HepG2 (cell line): Measurements from ENCODE around the gene SDK2. TPM values are rescaled to one million over a fixed set of nuclear protein-coding genes. Genes with fewer than 3 reads are reported as not detected.

Experiments
- ATAC-seq: fragments of 200-7000 bp; cut with Tn5 transposase; 3 replicates; pipeline ENCODE4 v1.9.1; 2020; ENCODE audit warnings: mild to moderate bottlenecking, moderate library complexity
- BruUV-seq: library from RNA; stranded (reverse); fragments of 400-500 nt; replicated peaks from 2 replicates; lab custom pipeline; 2021; lab: Mats Ljungman, UMichigan
- CTCF ChIA-PET: fragments of 300-600 bp; formaldehyde crosslinking; extraction: SDS; loops from one replicate; lab custom pipeline; 2021; ENCODE audit warnings: low total read pairs, inconsistent platforms, low intra/inter-chr PET ratio; lab: Yijun Ruan, JAX
- POLR2A ChIA-PET: fragments of 350-600 bp; sonication (Branson Sonifier 250); formaldehyde crosslinking; loops from one replicate; lab custom pipeline; 2020; ENCODE audit warnings: antibody characterized with exemption, inconsistent platforms; lab: Yijun Ruan, JAX
- DNase-seq: peaks from one replicate; pipeline ENCODE4 v3.0.0-alpha.2; 2015; ENCODE audit warnings: low spot score
- FAIRE-seq: peaks from 3 replicates; lab custom pipeline; 2011; peaks lifted over from hg19 to GRCh38; lab: Jason Lieb, UNC
- H2AFZ ChIP-seq: one replicate; pipeline ENCODE4 v1.6.1; 2011; ENCODE audit warnings: low read length, inconsistent platforms
- H3K27ac ChIP-seq: fragments of 300-600 bp; 3 replicates; pipeline ENCODE4 v1.8.0; 2011; ENCODE audit warnings: mixed run types, mild to moderate bottlenecking, mixed read lengths, low read length, inconsistent platforms; ENCODE audit not compliant: insufficient read depth; ENCODE audit errors: extremely low read length
- H3K27me3 ChIP-seq, 2 experiments: fragments of 200-600 bp in 1 of 2; 2 replicates in 1 of 2; 3 replicates in 1 of 2; pipeline versions ENCODE4 v1.6.0 to v1.8.0; 2011; ENCODE audit warnings: low read length in 2 of 2, mild to moderate bottlenecking in 2 of 2, moderate library complexity in 2 of 2, inconsistent platforms in 1 of 2; ENCODE audit not compliant: insufficient read depth in 2 of 2, control insufficient read depth in 1 of 2
- H3K36me3 ChIP-seq, 2 experiments: fragments of 200-600 bp in 1 of 2; replicated peaks in 1 of 2; 2 replicates in 1 of 2; 3 replicates in 1 of 2; pipeline versions ENCODE4 v1.5.1 to v1.8.0; 2011; ENCODE audit warnings: low read length in 2 of 2, inconsistent platforms in 1 of 2; ENCODE audit not compliant: insufficient read depth in 2 of 2, control insufficient read depth in 1 of 2
- H3K4me1 ChIP-seq: 2 replicates; pipeline ENCODE4 v1.5.1; 2012; ENCODE audit warnings: low read length, inconsistent platforms; ENCODE audit not compliant: insufficient read depth
- H3K4me2 ChIP-seq: 2 replicates; pipeline ENCODE4 v1.6.0; 2011; ENCODE audit warnings: low read depth, low read length, inconsistent platforms
- H3K4me3 ChIP-seq, 3 experiments: fragments of 200-600 bp in 1 of 3; sonication (generic), shearing (Covaris generic) in 1 of 3; replicated peaks in 1 of 3; 2 replicates each; pipeline ENCODE4 v1.5.1; 2011 to 2016; ENCODE audit warnings: low read length in 3 of 3, inconsistent platforms in 2 of 3, low read depth in 2 of 3, mild to moderate bottlenecking in 2 of 3, control low read depth in 1 of 3, mixed read lengths in 1 of 3; ENCODE audit not compliant: insufficient read depth in 1 of 3
- H3K79me2 ChIP-seq: one replicate; pipeline ENCODE4 v1.6.1; 2011; ENCODE audit warnings: low read length, inconsistent platforms; ENCODE audit not compliant: insufficient read depth
- H3K9ac ChIP-seq: 2 replicates; pipeline ENCODE4 v1.6.0; 2011; ENCODE audit warnings: mild to moderate bottlenecking, low read depth, low read length, inconsistent platforms; ENCODE audit not compliant: insufficient read depth
- H3K9me3 ChIP-seq: 2 replicates; pipeline ENCODE4 v1.5.1; 2012; ENCODE audit warnings: mild to moderate bottlenecking, low read length
- H4K20me1 ChIP-seq: 2 replicates; pipeline ENCODE4 v1.6.0; 2011; ENCODE audit warnings: inconsistent platforms, mild to moderate bottlenecking, low read length, moderate library complexity; ENCODE audit not compliant: insufficient read depth
- FOXA1 ChIP-seq, 2 experiments: fragments of 450-650 bp in 1 of 2; sonication (generic) in 1 of 2; formaldehyde crosslinking in 1 of 2; IDR thresholded peaks; 2 replicates each; pipeline versions ENCODE4 v1.4.0 to v1.6.1; 2016 to 2020; ENCODE audit warnings: missing genetic modification reagents in 1 of 2
- NONO ChIP-seq, 2 experiments: fragments of 450-650 bp in 1 of 2; sonication (generic) in 1 of 2; formaldehyde crosslinking in 1 of 2; IDR thresholded peaks in 1 of 2; conservative IDR thresholded peaks in 1 of 2; 2 replicates each; pipeline versions ENCODE4 v1.6.1 to v1.8.0; 2017 to 2022; ENCODE audit warnings: mild to moderate bottlenecking in 1 of 2, missing genetic modification reagents in 1 of 2, moderate library complexity in 1 of 2
- STAG1 ChIP-seq: sonication (generic); formaldehyde crosslinking; IDR thresholded peaks from 2 replicates; pipeline ENCODE4 v1.4.0; 2020; ENCODE audit warnings: missing genetic modification reagents
- TEAD3 ChIP-seq: optimal IDR thresholded peaks from 2 replicates; pipeline ENCODE3; 2016; ENCODE audit warnings: borderline replicate concordance
- TFAP4 ChIP-seq: sonication (generic); IDR thresholded peaks from 2 replicates; pipeline ENCODE4 v1.6.1; 2016; ENCODE audit warnings: low read depth, borderline replicate concordance
- WGBS: methylation state at CpG from one replicate; pipeline ENCODE4 v1.1.6; 2017; ENCODE audit warnings: low lambda C conversion rate; 5-methylcytosine and 5-hydroxymethylcytosine counted together
- in situ Hi-C: cut with HindIII; loops from 2 replicates; pipeline ENCODE4 v1.10.0; 2017; ENCODE audit warnings: low pct_unique_long_range_greater_than_20kb; ENCODE audit not compliant: extremely low pct_ligation_motif_present
- intact Hi-C: fragments of 100-400 bp; cut with micrococcal nuclease; formaldehyde crosslinking; loops from one replicate; pipeline ENCODE4 v1.10.0; 2022; ENCODE audit not compliant: unreplicated experiment
- polyA plus RNA-seq, 8 experiments: library from polyadenylated mRNA; depleted of rRNA in 3 of 8; stranded (reverse) in 7 of 8; unstranded in 1 of 8; fragments of >200 nt; fragmentation: Illumina TruSeq in 4 of 8; extraction: Trizol in 4 of 8; gene quantifications; 2 replicates each; pipeline versions ENCODE4 v1.2.1 to v1.2.3, GENCODE V29; 2011 to 2016; ENCODE audit warnings: low read depth in 4 of 8, missing spikeins in 1 of 8, mixed read lengths in 1 of 8; ENCODE audit not compliant: insufficient read depth in 1 of 8
- total RNA-seq, 5 experiments: library from RNA; depleted of rRNA; stranded (reverse); fragments of >200 nt; fragmentation: Illumina TruSeq; extraction: Trizol; gene quantifications; 2 replicates each; pipeline ENCODE4 v1.2.3, GENCODE V29; 2016; ENCODE audit warnings: low read depth in 1 of 5
- TF ChIP-seq, protein P1 (sequence below): sonication (generic); formaldehyde crosslinking; IDR thresholded peaks from 2 replicates; pipeline ENCODE4 v1.5.0; 2020; ENCODE audit warnings: mild to moderate bottlenecking, missing genetic modification reagents, moderate library complexity

SDK2 gene
- total and polyA plus RNA-seq, 2 of the 13 experiments (the other 11 are each of a cell fraction or from before 2014, with no cell fraction given) = not detected

DNA sequence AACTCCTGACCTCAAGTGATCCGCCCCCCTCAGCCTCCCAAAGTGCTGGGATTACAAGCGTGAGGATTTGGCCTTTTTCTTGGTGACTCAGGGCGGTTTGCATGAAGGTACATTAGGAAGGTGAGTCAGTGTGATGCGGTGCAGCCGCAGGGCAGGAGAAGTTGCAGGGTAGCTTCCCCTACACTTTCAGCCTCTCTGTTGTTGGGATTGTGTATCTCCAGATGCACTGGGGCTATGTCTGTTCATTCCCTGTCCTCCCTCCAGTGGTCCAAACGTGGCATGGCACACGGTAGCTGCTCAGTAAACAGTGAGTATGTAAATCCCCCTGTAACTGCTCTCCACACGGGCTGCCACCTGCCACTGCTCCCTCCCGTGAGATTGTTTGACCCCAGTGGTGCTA lies 223.3 kb downstream of the SDK2 start:
- peak; percentile 70 for FAIRE-seq
- in situ Hi-C loops = loop anchor here (10.0 kb wide), 1 partner anchor 294 kb away; no protein-coding TSS in a partner anchor

More for the DNA sequence above, 223.3 kb downstream of the SDK2 start:
- Histone ChIP-seq H3K27me3 (peaks cover 6 to 37% of the 10 kb centered on the region in 2 experiments), H3K4me3 (no peak overlapping the region), H3K4me1 (no peaks in the 10 kb centered on the region), H3K36me3 (no peaks in the 10 kb centered on the region), H3K4me2 (no peak overlapping the region), H2AFZ (no peak overlapping the region), H3K79me2 (no peaks in the 10 kb centered on the region), H4K20me1 (no peaks in the 10 kb centered on the region), H3K9me3 (no peaks in the 10 kb centered on the region), H3K9ac (no peak overlapping the region), H3K27ac (no peak overlapping the region)
- POLR2A ChIA-PET = no interaction called here
- DNase-seq (peak; percentile 42), ATAC-seq (peak; percentile 94)
- WGBS = 29% methylated on average over 9 of the region's 9 CpGs
- CTCF ChIA-PET = no interaction called here
- intact Hi-C loops = no loop called here
- BruUV-seq = no TSS peak
- TF ChIP-seq NONO (IDR thresholded peaks at IDR 0.05) (no peak), NONO (CRISPR knock-in tag; conservative IDR thresholded peaks at IDR 0.05) (no peak), STAG1 (CRISPR knock-in tag) (peak; percentile 44), TFAP4 (no peak), FOXA1 (IDR thresholded peaks at IDR 0.05) (no peak), FOXA1 (CRISPR knock-in tag; IDR thresholded peaks at IDR 0.05) (peak; percentile 67), TEAD3 (peak; percentile 34)
- TF ChIP-seq, protein P1, sequence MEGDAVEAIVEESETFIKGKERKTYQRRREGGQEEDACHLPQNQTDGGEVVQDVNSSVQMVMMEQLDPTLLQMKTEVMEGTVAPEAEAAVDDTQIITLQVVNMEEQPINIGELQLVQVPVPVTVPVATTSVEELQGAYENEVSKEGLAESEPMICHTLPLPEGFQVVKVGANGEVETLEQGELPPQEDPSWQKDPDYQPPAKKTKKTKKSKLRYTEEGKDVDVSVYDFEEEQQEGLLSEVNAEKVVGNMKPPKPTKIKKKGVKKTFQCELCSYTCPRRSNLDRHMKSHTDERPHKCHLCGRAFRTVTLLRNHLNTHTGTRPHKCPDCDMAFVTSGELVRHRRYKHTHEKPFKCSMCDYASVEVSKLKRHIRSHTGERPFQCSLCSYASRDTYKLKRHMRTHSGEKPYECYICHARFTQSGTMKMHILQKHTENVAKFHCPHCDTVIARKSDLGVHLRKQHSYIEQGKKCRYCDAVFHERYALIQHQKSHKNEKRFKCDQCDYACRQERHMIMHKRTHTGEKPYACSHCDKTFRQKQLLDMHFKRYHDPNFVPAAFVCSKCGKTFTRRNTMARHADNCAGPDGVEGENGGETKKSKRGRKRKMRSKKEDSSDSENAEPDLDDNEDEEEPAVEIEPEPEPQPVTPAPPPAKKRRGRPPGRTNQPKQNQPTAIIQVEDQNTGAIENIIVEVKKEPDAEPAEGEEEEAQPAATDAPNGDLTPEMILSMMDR (CRISPR knock-in tag) = peak; percentile 43
- TF ChIP-seq, all 625 proteins: peak for 4
